HFFc6 (cell line): ENCODE results near the gene ATXN7L1. TPM values are rescaled to one million over a fixed set of nuclear protein-coding genes. Genes with fewer than 3 reads are reported as not detected.

Experiments used
- DNase-seq: peaks from one replicate; pipeline ENCODE4 v3.0.0-alpha.2; 2018
- H3K27ac Mint-ChIP-seq: 2 replicates; pipeline ENCODE4 v1.8.0; 2020; ENCODE audit warnings: mild to moderate bottlenecking, mixed read lengths
- H3K27me3 Mint-ChIP-seq: 2 replicates; pipeline ENCODE4 v1.8.0; 2021; ENCODE audit warnings: mild to moderate bottlenecking, moderate library complexity, mixed read lengths; ENCODE audit not compliant: insufficient read depth
- H3K36me3 Mint-ChIP-seq: 2 replicates; pipeline ENCODE4 v1.8.0; 2021; ENCODE audit warnings: low read depth, mixed read lengths
- H3K4me1 Mint-ChIP-seq: 2 replicates; pipeline ENCODE4 v1.8.0; 2020; ENCODE audit warnings: low read depth, mixed read lengths
- H3K4me3 Mint-ChIP-seq: 2 replicates; pipeline ENCODE4 v1.8.0; 2020; ENCODE audit warnings: mild to moderate bottlenecking, moderate library complexity, mixed read lengths
- H3K9me3 Mint-ChIP-seq: 2 replicates; pipeline ENCODE4 v1.8.0; 2020; ENCODE audit warnings: mild to moderate bottlenecking, mixed read lengths
- total RNA-seq, 6 experiments: library from RNA; stranded (reverse); fragmentation: NEBNext Ultra II Directional; extraction: Animal tissue kit (Norgen Biotek cat#: 25700); gene quantifications; 2 replicates in 1 of 6; 3 replicates in 5 of 6; pipeline ENCODE4 v1.2.3, GENCODE V29; 2021
- TF ChIP-seq, protein P1 (sequence below): fragments of 200-600 bp; sonication (generic); IDR thresholded peaks from 2 replicates; pipeline ENCODE4 v1.5.0; 2021; ENCODE audit warnings: antibody characterized with exemption, mild to moderate bottlenecking

Gene ATXN7L1
- total RNA-seq, 6 experiments from 2014 or later: 8.4 to 11.4 (median 9.8) TPM

DNA sequence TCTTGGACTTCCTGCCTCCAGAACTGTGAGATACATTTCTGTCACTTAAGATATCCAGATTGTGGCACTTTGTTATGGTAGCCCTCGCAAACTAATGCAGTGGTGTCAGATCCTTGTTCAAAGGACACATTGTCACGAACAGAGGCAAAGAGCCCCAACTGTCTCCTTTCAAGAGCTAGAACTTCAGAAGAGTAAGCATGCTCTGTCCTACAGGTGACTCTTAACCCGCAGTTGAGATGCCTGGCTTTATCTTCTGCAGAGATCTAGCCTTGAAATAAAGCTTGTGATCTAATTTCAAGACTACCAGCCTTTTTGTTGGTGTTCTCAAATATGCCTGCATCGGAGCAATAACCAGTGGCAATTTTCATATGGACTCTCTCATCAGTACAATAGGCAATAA lies 134.4 kb downstream of the ATXN7L1 start:
- DNase-seq: no peak
- no peak overlapping the region for H3K4me3 Mint-ChIP-seq
- no peaks in the 10 kb centered on the region for H3K36me3 Mint-ChIP-seq
- peaks cover 11% of the 10 kb centered on the region for H3K4me1 Mint-ChIP-seq
- H3K27me3 Mint-ChIP-seq: peaks cover 3% of the 10 kb centered on the region; the same call in 1 of the 2 replicates
- TF ChIP-seq, protein P1, sequence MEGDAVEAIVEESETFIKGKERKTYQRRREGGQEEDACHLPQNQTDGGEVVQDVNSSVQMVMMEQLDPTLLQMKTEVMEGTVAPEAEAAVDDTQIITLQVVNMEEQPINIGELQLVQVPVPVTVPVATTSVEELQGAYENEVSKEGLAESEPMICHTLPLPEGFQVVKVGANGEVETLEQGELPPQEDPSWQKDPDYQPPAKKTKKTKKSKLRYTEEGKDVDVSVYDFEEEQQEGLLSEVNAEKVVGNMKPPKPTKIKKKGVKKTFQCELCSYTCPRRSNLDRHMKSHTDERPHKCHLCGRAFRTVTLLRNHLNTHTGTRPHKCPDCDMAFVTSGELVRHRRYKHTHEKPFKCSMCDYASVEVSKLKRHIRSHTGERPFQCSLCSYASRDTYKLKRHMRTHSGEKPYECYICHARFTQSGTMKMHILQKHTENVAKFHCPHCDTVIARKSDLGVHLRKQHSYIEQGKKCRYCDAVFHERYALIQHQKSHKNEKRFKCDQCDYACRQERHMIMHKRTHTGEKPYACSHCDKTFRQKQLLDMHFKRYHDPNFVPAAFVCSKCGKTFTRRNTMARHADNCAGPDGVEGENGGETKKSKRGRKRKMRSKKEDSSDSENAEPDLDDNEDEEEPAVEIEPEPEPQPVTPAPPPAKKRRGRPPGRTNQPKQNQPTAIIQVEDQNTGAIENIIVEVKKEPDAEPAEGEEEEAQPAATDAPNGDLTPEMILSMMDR: no peak
- H3K9me3 Mint-ChIP-seq: no peaks in the 10 kb centered on the region
- H3K27ac Mint-ChIP-seq: no peak overlapping the region

DNA sequence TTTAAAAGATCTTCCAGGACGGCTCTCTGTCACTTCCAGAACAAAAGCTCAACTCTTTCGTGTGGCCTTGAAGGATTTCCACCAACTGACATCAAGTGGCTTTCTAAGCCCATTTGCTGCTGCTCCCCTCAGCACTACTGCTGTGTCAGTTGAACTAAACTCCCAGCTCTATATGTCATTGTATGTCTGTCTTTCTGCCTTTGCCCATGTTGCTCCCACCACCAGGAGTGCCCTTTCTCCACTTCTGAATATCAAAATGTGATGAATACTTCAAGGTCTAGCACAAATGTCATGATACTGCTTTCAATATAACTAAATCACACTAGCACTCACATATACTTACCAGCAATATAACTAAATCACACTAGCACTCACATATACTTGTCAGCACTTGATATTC lies 138.3 kb downstream of the ATXN7L1 start:
- TF ChIP-seq, protein P1: peak; percentile 18; the same call in 1 of the 2 replicates
- DNase-seq: no peak
- H3K9me3 Mint-ChIP-seq: no peaks in the 10 kb centered on the region
- H3K4me3 Mint-ChIP-seq: no peak overlapping the region
- H3K4me1 Mint-ChIP-seq: peaks cover 22% of the 10 kb centered on the region
- no peak overlapping the region for H3K27ac Mint-ChIP-seq
- no peaks in the 10 kb centered on the region for H3K36me3 Mint-ChIP-seq
- H3K27me3 Mint-ChIP-seq: peaks cover 3% of the 10 kb centered on the region

DNA sequence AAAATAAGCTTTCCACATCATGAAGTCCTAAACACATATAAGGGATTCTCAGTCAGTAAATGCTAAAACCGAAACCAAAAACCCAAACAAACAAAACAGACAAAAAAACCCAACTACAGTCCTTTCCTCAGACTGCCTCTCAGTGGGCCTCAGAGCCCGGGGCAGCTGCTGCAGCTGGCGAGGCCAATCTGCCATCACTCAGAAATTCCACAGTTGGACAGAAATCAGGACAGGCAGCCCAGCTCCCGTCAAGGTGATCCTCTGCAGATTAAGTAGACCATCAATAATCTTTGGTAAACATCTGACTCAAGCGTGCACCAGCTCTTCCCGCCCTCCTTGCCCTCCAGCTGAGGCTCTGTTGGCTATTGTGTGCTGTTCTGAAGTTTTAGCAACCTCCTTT lies 142.2 kb downstream of the ATXN7L1 start:
- DNase-seq: no peak
- Mint-ChIP-seq H3K27ac (no peak overlapping the region), H3K27me3 (peaks cover 3% of the 10 kb centered on the region), H3K9me3 (no peaks in the 10 kb centered on the region), H3K4me1 (peaks cover 11% of the 10 kb centered on the region; the same call in 1 of the 2 replicates), H3K4me3 (peak overlapping the region; percentile 14; the same call in 1 of the 2 replicates), H3K36me3 (no peaks in the 10 kb centered on the region)
- TF ChIP-seq, protein P1: no peak

DNA sequence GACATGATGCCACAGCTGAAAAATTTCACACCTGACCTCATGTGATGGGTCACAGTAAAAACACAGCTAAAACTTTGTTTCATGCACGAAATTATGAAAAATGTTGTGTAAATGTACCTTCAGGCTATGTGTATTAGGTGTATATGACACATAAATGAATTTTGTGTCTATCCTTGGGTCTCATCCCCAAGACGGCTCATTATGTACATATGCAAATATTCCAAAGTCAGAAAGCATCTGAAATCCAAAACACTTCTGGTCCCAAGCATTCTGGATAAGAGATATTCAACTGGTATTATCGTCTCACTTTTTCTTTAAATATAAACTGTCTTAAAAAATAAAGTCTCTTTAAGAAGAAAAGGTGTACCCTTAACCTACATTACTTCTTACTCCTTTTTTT lies 145.4 kb downstream of the ATXN7L1 start:
- H3K4me3 Mint-ChIP-seq: no peak overlapping the region
- peaks cover 11% of the 10 kb centered on the region; the same call in 1 of the 2 replicates for H3K4me1 Mint-ChIP-seq
- H3K27ac Mint-ChIP-seq: no peak overlapping the region
- H3K36me3 Mint-ChIP-seq: no peaks in the 10 kb centered on the region
- no peaks in the 10 kb centered on the region for H3K9me3 Mint-ChIP-seq
- no peaks in the 10 kb centered on the region for H3K27me3 Mint-ChIP-seq
- no peak for DNase-seq
- TF ChIP-seq, protein P1: no peak

DNA sequence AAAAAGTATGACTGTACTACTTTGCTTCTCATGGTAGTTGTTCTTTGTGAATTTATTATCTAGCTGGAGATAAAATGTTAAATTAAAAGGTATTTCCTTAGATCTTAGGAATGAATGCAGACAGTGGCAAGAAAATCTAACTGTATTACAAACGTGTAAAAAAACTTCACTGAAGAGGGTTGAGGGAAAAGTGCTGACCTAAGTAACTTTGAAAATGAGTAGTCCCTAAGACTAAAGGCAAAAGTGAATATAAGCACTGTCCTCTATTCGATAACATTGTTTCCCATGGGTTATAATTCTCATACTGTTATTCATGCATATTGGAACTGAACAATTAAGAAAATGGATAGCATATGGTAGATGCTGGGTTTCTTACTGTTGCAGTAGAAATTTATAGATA lies 148.4 kb downstream of the ATXN7L1 start:
- Mint-ChIP-seq H3K36me3 (no peaks in the 10 kb centered on the region), H3K4me1 (no peaks in the 10 kb centered on the region), H3K27me3 (no peaks in the 10 kb centered on the region), H3K9me3 (no peaks in the 10 kb centered on the region), H3K27ac (no peak overlapping the region), H3K4me3 (no peak overlapping the region)
- TF ChIP-seq, protein P1: no peak
- no peak for DNase-seq

DNA sequence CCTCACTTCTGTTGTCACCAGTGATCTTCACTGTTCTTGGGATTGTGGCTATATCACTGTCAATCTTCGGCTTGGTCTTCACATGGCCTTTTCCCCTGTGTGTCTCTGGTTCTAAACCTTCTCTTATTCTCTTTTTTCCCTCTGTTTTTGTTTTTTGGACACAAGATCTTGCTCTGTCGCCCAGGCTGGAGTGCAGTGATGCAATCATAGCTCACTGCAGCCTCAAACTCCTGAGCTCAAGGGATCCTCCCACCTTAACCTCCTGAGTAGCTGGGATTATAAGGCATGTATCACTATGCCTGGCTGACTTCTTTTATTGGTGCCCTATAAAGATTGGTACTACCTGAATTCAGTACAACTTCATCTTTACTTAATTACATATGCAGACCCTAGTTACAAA lies 151.7 kb downstream of the ATXN7L1 start:
- Mint-ChIP-seq H3K4me1 (no peaks in the 10 kb centered on the region), H3K4me3 (no peak overlapping the region), H3K9me3 (no peaks in the 10 kb centered on the region), H3K27me3 (no peaks in the 10 kb centered on the region), H3K36me3 (no peaks in the 10 kb centered on the region), H3K27ac (no peak overlapping the region)
- DNase-seq: no peak
- TF ChIP-seq, protein P1: no peak
